Colonic mucosa (tissue), 4 donors: Measurements from ENCODE around the gene GP1BA. TPM values are rescaled to one million over a fixed set of nuclear protein-coding genes. Genes with fewer than 3 reads are reported as not detected.

Source experiments
- DNase-seq: peaks from one replicate; pipeline ENCODE4 v3.0.0-alpha.2; 2020
- H3K27ac ChIP-seq: fragments of 200-600 bp; one replicate; pipeline ENCODE4 v1.8.0; 2021
- H3K27me3 ChIP-seq: fragments of 200-600 bp; one replicate; pipeline ENCODE4 v1.8.0; 2021
- H3K36me3 ChIP-seq: fragments of 200-600 bp; one replicate; pipeline ENCODE4 v1.8.0; 2021
- H3K4me1 ChIP-seq: fragments of 200-600 bp; one replicate; pipeline ENCODE4 v1.8.0; 2021; ENCODE audit warnings: mild to moderate bottlenecking
- H3K4me3 ChIP-seq: fragments of 200-600 bp; one replicate; pipeline ENCODE4 v1.8.0; 2021
- H3K9ac ChIP-seq, 2 donors: one replicate each; pipeline ENCODE4 v1.7.0; 2013; ENCODE audit warnings: control low read depth in 2 of 2, low read depth in 2 of 2, low read length in 2 of 2
- H3K9me3 ChIP-seq: fragments of 200-600 bp; one replicate; pipeline ENCODE4 v1.8.0; 2021
- CTCF ChIP-seq: fragments of 200-600 bp; IDR thresholded peaks from one replicate; pipeline ENCODE4 v1.8.0; 2022; ENCODE audit warnings: antibody characterized with exemption, mild to moderate bottlenecking
- intact Hi-C: fragments of 100-400 bp; cut with DNase I; formaldehyde crosslinking; loops from one replicate; pipeline ENCODE4 v1.14.1; 2022
- total RNA-seq, 2 donors: library from RNA; stranded (reverse); fragmentation: NEBNext Ultra II Directional in 1 of 2; extraction: Animal tissue kit (Norgen Biotek cat#: 25700) in 1 of 2; gene quantifications; one replicate each; pipeline ENCODE4 v1.2.1, GENCODE V29; 2021
- donor health status: healthy.
- donor health status: DM: no; HTN: no; CAD: no.
- donor health status: DM: no; HTN: no; CAD: no.

GP1BA gene
- total RNA-seq, 2 donors from 2014 or later = not detected

- Histone ChIP-seq H3K9me3 (no peaks in the 10 kb centered on the region), H3K4me1 (no peaks in the 10 kb centered on the region), H3K27me3 (no peaks in the 10 kb centered on the region), H3K9ac (peak within 1 kb of the TSS; percentile 88 to 90), H3K27ac (peak within 1 kb of the TSS; percentile 95), H3K36me3 (no peaks in the 10 kb centered on the region), H3K4me3 (peak within 1 kb of the TSS; percentile 74)
- intact Hi-C loops = no loop called here
- no peak for TF ChIP-seq CTCF
- DNase-seq = peak; percentile 94
These were observed 35.7 kb downstream of the GP1BA start, which contains the start of gene SPAG7 for GRCh38 chr17:4967539-4968485. TSS of gene SPAG7 (minus strand) at chr17:4967817. CDS start at chr17:4967804, 13 bp downstream.

GRCh38 chr17:4968486-4969046 lies 36.5 kb downstream of the GP1BA start:
- TF ChIP-seq CTCF = no peak
- intact Hi-C loops = no loop called here

GRCh38 chr17:4969047-4969550 lies 37.0 kb downstream of the GP1BA start:
- peak overlapping the region; percentile 19 to 90 for H3K9ac ChIP-seq
- no peak for DNase-seq
- H3K4me1 ChIP-seq = no peaks in the 10 kb centered on the region
- no peak for TF ChIP-seq CTCF
- no peaks in the 10 kb centered on the region for H3K27me3 ChIP-seq
- H3K36me3 ChIP-seq = no peaks in the 10 kb centered on the region
- intact Hi-C loops = no loop called here
- H3K27ac ChIP-seq = peak overlapping the region; percentile 95
- peak overlapping the region; percentile 74 for H3K4me3 ChIP-seq
- H3K9me3 ChIP-seq = no peaks in the 10 kb centered on the region

More at GRCh38 chr17:4968486-4969046, 36.5 kb downstream of the GP1BA start:
- DNase-seq = no peak
- Histone ChIP-seq H3K36me3 (no peaks in the 10 kb centered on the region), H3K27me3 (no peaks in the 10 kb centered on the region), H3K27ac (peak overlapping the region; percentile 95), H3K4me3 (peak overlapping the region; percentile 74), H3K9me3 (no peaks in the 10 kb centered on the region), H3K9ac (peak overlapping the region; percentile 65 to 90), H3K4me1 (no peaks in the 10 kb centered on the region)

GRCh38 chr17:4969551-4970173 lies 37.6 kb downstream of the GP1BA start:
- Histone ChIP-seq H3K36me3 (no peaks in the 10 kb centered on the region), H3K4me1 (no peaks in the 10 kb centered on the region), H3K4me3 (no peak overlapping the region), H3K27me3 (no peaks in the 10 kb centered on the region), H3K27ac (peak overlapping the region; percentile 95), H3K9ac (peak overlapping the region in 1 of 2 donors; percentile 19), H3K9me3 (no peaks in the 10 kb centered on the region)
- no peak for TF ChIP-seq CTCF
- intact Hi-C loops = loop anchor here (5.0 kb wide), 1 partner anchor 67 kb away; the partner anchor contains the start of gene CHRNE
- no peak for DNase-seq

GRCh38 chr17:4970273-4970672 lies 38.2 kb downstream of the GP1BA start:
- Histone ChIP-seq H3K27me3 (no peaks in the 10 kb centered on the region), H3K4me3 (no peak overlapping the region), H3K27ac (no peak overlapping the region), H3K9ac (no peak overlapping the region), H3K36me3 (no peaks in the 10 kb centered on the region), H3K4me1 (no peaks in the 10 kb centered on the region), H3K9me3 (no peaks in the 10 kb centered on the region)
- no peak for TF ChIP-seq CTCF
- intact Hi-C loops = loop anchor here (5.0 kb wide), 1 partner anchor 68 kb away; the partner anchor contains the start of gene CHRNE
- DNase-seq = no peak
